Panc1 (cell line): ENCODE measurements around the gene SLC51B. TPM values are rescaled to one million over a fixed set of nuclear protein-coding genes. Genes with fewer than 3 reads are reported as not detected.

Experiments
- ATAC-seq: fragments of 200-7000 bp; cut with Tn5 transposase; 2 replicates; pipeline ENCODE4 v1.9.1; 2020; ENCODE audit warnings: mild to moderate bottlenecking, moderate library complexity
- BruUV-seq: library from RNA; stranded (reverse); fragments of 400-500 nt; replicated peaks from 2 replicates; lab custom pipeline; 2021; lab: Mats Ljungman, UMichigan
- CTCF ChIA-PET: fragments of 300-600 bp; sonication (Branson Sonifier 250); formaldehyde crosslinking; loops from one replicate; lab custom pipeline; 2022; ENCODE audit warnings: antibody characterized with exemption; lab: Charles Lee
- POLR2A ChIA-PET: fragments of 300-600 bp; sonication (Branson Sonifier 250); formaldehyde crosslinking; loops from one replicate; lab custom pipeline; 2022; ENCODE audit warnings: antibody characterized with exemption; lab: Charles Lee
- DNase-seq: peaks from one replicate; pipeline ENCODE4 v3.0.0-alpha.2; 2010; ENCODE audit warnings: low read depth, low spot score
- H3K27ac ChIP-seq: 2 replicates; pipeline ENCODE4 v1.5.1; 2011; ENCODE audit warnings: mild to moderate bottlenecking, low read length, inconsistent platforms
- H3K27me3 ChIP-seq: fragments of 200-500 bp; sonication (Bioruptor generic); 2 replicates; pipeline ENCODE4 v1.6.0; 2014; ENCODE audit warnings: low read length, inconsistent platforms; ENCODE audit not compliant: control insufficient read depth, insufficient read depth
- H3K36me3 ChIP-seq: fragments of 200-500 bp; sonication (Bioruptor generic); 2 replicates; pipeline ENCODE4 v1.5.1; 2014; ENCODE audit warnings: inconsistent platforms, mild to moderate bottlenecking, low read length, moderate library complexity; ENCODE audit not compliant: control insufficient read depth, insufficient read depth
- H3K4me1 ChIP-seq: 2 replicates; pipeline ENCODE4 v1.5.1; 2011; ENCODE audit warnings: inconsistent platforms, mild to moderate bottlenecking, low read length, moderate library complexity; ENCODE audit not compliant: control insufficient read depth, insufficient read depth
- H3K4me3 ChIP-seq, 2 experiments: 2 replicates each; pipeline ENCODE4 v1.5.1; 2011 to 2012; ENCODE audit warnings: low read depth in 2 of 2, low read length in 2 of 2, mild to moderate bottlenecking in 2 of 2, inconsistent platforms in 1 of 2, moderate library complexity in 1 of 2
- H3K9me3 ChIP-seq: fragments of 200-500 bp; sonication (Bioruptor generic); 2 replicates; pipeline ENCODE4 v1.5.1; 2014; ENCODE audit warnings: low read depth, mild to moderate bottlenecking, inconsistent platforms, low read length, moderate library complexity; ENCODE audit not compliant: control insufficient read depth, insufficient read depth
- CTCF ChIP-seq: fragments of 450-650 bp; IDR thresholded peaks from 2 replicates; pipeline ENCODE4 v1.5.1; 2017; ENCODE audit warnings: mild to moderate bottlenecking
- POLR2AphosphoS5 ChIP-seq: IDR thresholded peaks from 2 replicates; pipeline ENCODE4 v1.6.1; 2012; ENCODE audit warnings: mild to moderate bottlenecking, low read depth, low read length, moderate library complexity
- REST ChIP-seq, 2 experiments: IDR thresholded peaks; 2 replicates each; pipeline ENCODE4 v1.6.1; 2011 to 2012; ENCODE audit warnings: low read depth in 2 of 2, control low read depth in 1 of 2, low read length in 1 of 2, mild to moderate bottlenecking in 1 of 2, moderate library complexity in 1 of 2; ENCODE audit not compliant: insufficient read depth in 1 of 2
- SIN3A ChIP-seq: IDR thresholded peaks from 2 replicates; pipeline ENCODE4 v1.6.1; 2012; ENCODE audit warnings: low read depth, mild to moderate bottlenecking, low read length, moderate library complexity, borderline replicate concordance; ENCODE audit not compliant: insufficient read depth
- TCF7L2 ChIP-seq: IDR thresholded peaks from 2 replicates; pipeline ENCODE4 v1.6.1; 2011; ENCODE audit warnings: mild to moderate bottlenecking, low read depth, low read length, inconsistent platforms
- in situ Hi-C: cut with HindIII; loops from 2 replicates; pipeline ENCODE4 v1.10.0; 2016; ENCODE audit warnings: low sequenced_read_pairs, low pct_unique_long_range_greater_than_20kb
- intact Hi-C: fragments of 100-400 bp; cut with micrococcal nuclease; formaldehyde crosslinking; loops from one replicate; pipeline ENCODE4 v1.10.0; 2022; ENCODE audit not compliant: unreplicated experiment
- total RNA-seq: library from RNA; stranded (reverse); gene quantifications from one replicate; pipeline ENCODE4 v1.2.1, GENCODE V29; 2021; ENCODE audit not compliant: unreplicated experiment

Gene SLC51B
- total RNA-seq, 1 experiment from 2014 or later, result 0.51 TPM

- no peak overlapping the region for H3K4me3 ChIP-seq
- no peak for TF ChIP-seq SIN3A
- TF ChIP-seq REST (IDR thresholded peaks at IDR 0.05; ENCODE audit: insufficient read depth in 1 of 2, low read depth in 2 of 2, low read length in 1 of 2), result no peak
- peak; percentile 96 for TF ChIP-seq CTCF
- no peak for TF ChIP-seq TCF7L2
- H3K9me3 ChIP-seq, result no peaks in the 10 kb centered on the region
- DNase-seq (no peak), ATAC-seq (peak; percentile 90)
- H3K4me1 ChIP-seq, result peaks cover 11% of the 10 kb centered on the region
- ChIA-PET POLR2A (interaction anchor here (0.5 kb wide), 1 partner anchor 54 kb away, joined by 6 read pairs; no protein-coding TSS in a partner anchor), CTCF (interaction anchor here (0.6 to 1.2 kb wide), 3 partner anchors 23 to 32 kb away, joined by 4 to 5 read pairs (median 4); no protein-coding TSS in a partner anchor)
- intact Hi-C loops, result loop anchor here (1.0 kb wide), 1 partner anchor 24 kb away; no protein-coding TSS in a partner anchor
- H3K36me3 ChIP-seq, result no peaks in the 10 kb centered on the region
- no peaks in the 10 kb centered on the region for H3K27me3 ChIP-seq
- no peak overlapping the region for H3K27ac ChIP-seq
- in situ Hi-C loops, result no loop called here
- no TSS peak for BruUV-seq
Measured at GRCh38 chr15:65054333-65055200, 9.4 kb downstream of the SLC51B start.

- in situ Hi-C loops (no loop called here), intact Hi-C loops (no loop called here)
- no peak overlapping the region for H3K4me3 ChIP-seq
- ChIA-PET CTCF (interaction anchor here (0.6 to 1.2 kb wide), 4 partner anchors 28 to 259 kb away, joined by 4 to 6 read pairs (median 5); no protein-coding TSS in a partner anchor), POLR2A (interaction anchor here (1.0 to 1.1 kb wide), 2 partner anchors 20 to 23 kb away, joined by 3 to 4 read pairs; no protein-coding TSS in a partner anchor)
- 0 out of 2 replicates have a peak, but pooled peaks cover 5% of the 10 kb centered on the region for H3K4me1 ChIP-seq
- no peaks in the 10 kb centered on the region for H3K9me3 ChIP-seq
- no peaks in the 10 kb centered on the region for H3K36me3 ChIP-seq
- BruUV-seq, result no TSS peak
- no peak for TF ChIP-seq SIN3A
- no peak for TF ChIP-seq CTCF
- no peak for TF ChIP-seq POLR2AphosphoS5
- TF ChIP-seq TCF7L2, result no peak
- TF ChIP-seq REST (IDR thresholded peaks at IDR 0.05; ENCODE audit: insufficient read depth in 1 of 2, low read depth in 2 of 2, low read length in 1 of 2), result no peak
- ATAC-seq (no peak), DNase-seq (no peak)
- H3K27ac ChIP-seq, result no peak overlapping the region
- no peaks in the 10 kb centered on the region for H3K27me3 ChIP-seq
Measured at GRCh38 chr15:65055201-65055870, 10.1 kb downstream of the SLC51B start.
